ENCODE results near the gene ADAMTS14. TPM values are rescaled to one million over a fixed set of nuclear protein-coding genes. Genes with fewer than 3 reads are reported as not detected.
"Not testable (repeated sequence)": the region's sequence is repeated elsewhere in the genome, so short reads cannot be mapped to it uniquely, and the experiment has no call there.

Gene ADAMTS14
- total RNA-seq, 1 experiment from 2014 or later: 2.1 TPM

GRCh38 chr10:70763567-70763966 is 91.3 kb downstream of the ADAMTS14 start:
- no peak overlapping the region for H3K4me3 Mint-ChIP-seq
- ChIA-PET POLR2A (no interaction called here), CTCF (no interaction called here)
- peaks cover 22% of the 10 kb centered on the region for H3K36me3 Mint-ChIP-seq
- H3K4me1 Mint-ChIP-seq: peaks cover 25% of the 10 kb centered on the region
- DNase-seq (ENCODE audit: low spot score) (peak; percentile 6), ATAC-seq (no peak)
- TF ChIP-seq ZSCAN18 (CRISPR knock-in tag; IDR thresholded peaks at IDR 0.05) (no peak), SOX15 (CRISPR knock-in tag; IDR thresholded peaks at IDR 0.05) (no peak), FOXP1 (CRISPR knock-in tag; IDR thresholded peaks at IDR 0.05; ENCODE audit: borderline replicate concordance) (no peak)
- TF ChIP-seq, protein P1, sequence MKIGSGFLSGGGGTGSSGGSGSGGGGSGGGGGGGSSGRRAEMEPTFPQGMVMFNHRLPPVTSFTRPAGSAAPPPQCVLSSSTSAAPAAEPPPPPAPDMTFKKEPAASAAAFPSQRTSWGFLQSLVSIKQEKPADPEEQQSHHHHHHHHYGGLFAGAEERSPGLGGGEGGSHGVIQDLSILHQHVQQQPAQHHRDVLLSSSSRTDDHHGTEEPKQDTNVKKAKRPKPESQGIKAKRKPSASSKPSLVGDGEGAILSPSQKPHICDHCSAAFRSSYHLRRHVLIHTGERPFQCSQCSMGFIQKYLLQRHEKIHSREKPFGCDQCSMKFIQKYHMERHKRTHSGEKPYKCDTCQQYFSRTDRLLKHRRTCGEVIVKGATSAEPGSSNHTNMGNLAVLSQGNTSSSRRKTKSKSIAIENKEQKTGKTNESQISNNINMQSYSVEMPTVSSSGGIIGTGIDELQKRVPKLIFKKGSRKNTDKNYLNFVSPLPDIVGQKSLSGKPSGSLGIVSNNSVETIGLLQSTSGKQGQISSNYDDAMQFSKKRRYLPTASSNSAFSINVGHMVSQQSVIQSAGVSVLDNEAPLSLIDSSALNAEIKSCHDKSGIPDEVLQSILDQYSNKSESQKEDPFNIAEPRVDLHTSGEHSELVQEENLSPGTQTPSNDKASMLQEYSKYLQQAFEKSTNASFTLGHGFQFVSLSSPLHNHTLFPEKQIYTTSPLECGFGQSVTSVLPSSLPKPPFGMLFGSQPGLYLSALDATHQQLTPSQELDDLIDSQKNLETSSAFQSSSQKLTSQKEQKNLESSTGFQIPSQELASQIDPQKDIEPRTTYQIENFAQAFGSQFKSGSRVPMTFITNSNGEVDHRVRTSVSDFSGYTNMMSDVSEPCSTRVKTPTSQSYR (CRISPR knock-in tag; IDR thresholded peaks at IDR 0.05): no peak
- TF ChIP-seq, protein P2, sequence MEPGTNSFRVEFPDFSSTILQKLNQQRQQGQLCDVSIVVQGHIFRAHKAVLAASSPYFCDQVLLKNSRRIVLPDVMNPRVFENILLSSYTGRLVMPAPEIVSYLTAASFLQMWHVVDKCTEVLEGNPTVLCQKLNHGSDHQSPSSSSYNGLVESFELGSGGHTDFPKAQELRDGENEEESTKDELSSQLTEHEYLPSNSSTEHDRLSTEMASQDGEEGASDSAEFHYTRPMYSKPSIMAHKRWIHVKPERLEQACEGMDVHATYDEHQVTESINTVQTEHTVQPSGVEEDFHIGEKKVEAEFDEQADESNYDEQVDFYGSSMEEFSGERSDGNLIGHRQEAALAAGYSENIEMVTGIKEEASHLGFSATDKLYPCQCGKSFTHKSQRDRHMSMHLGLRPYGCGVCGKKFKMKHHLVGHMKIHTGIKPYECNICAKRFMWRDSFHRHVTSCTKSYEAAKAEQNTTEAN (CRISPR knock-in tag; IDR thresholded peaks at IDR 0.05): no peak
- H3K27me3 Mint-ChIP-seq (ENCODE audit: low read depth): peaks cover 6% of the 10 kb centered on the region
- peaks cover 28% of the 10 kb centered on the region for H3K9me3 Mint-ChIP-seq
- no peak overlapping the region for H3K27ac Mint-ChIP-seq

DNA sequence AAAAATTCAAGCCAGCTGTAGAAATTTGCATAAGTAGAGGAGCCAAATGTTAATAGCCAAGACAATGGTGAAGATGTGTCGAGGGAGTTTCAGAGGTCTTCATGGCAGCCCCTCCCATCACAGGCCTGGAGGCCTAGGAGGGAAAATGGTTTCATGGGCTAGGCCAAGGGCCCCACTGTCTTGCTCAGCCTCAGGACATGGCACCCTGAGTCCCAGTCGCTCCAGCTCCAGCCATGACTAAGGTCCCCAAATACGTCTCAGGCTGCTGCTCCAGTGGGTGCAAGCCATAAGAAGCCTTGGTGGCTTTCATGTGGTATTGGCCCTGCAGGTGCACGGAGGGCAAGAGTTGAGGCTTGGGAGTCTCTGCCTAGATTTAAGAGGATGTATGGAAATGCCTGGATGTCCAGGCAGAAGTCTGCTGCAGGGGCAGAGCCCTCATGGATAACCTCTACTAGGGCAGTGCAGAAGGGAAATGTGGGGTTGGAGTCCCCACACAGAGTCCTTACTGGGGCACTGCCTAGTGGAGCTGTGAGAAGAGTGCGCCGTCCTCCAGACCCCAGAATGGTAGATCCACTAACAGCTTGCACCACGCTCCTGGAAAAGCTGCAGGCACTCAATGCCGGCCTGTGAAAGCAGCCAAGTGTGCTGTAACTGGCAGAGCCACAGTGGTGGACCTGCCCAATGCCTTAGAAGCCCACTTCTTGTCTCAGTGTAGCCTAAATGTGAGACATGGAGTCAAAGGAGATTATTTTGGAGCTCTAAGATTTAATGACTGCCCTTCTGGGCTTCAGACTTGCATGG is 93.7 kb downstream of the ADAMTS14 start:
- POLR2A ChIA-PET: no interaction called here

DNA sequence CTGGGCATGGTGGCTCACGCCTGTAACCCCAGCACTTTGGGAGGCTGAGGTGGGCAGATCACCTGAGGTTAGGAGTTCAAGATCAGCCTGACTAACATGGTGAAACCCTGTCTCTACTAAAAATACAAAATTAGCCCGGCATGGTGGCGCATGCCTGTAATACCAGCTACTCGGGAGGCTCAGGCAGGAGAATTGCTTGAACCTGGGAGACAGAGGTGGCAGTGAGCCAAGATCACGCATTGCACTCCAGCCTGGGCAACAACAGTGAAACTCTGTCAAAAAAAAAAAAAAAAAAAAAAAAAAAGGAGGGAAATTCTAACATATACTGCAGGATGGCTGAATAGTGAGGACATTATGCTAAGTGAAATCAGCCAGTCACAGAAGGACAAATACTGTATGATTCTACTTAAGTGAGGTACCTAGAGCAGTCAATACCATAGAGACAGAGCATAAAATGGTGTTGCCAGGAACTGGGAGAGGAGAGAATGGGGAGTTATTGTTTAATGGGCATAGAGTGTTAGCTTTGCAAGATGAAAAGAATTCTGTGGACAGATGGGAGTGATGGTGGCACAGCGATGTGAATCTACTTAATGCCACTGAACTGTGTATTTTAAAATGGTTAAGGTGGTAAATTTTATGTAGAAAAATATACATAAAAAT is 95.8 kb downstream of the ADAMTS14 start:
- H3K4me3 Mint-ChIP-seq; H3K27me3 Mint-ChIP-seq (ENCODE audit: low read depth); H3K27ac Mint-ChIP-seq; DNase-seq (ENCODE audit: low spot score); POLR2A ChIA-PET; ATAC-seq; H3K4me1 Mint-ChIP-seq: not testable (repeated sequence)
- CTCF ChIA-PET: interaction anchor here (0.7 kb wide), 1 partner anchor 160 kb away, joined by 5 read pairs; no protein-coding TSS in a partner anchor
- Mint-ChIP-seq H3K36me3 (peaks cover 22% of the 10 kb centered on the region), H3K9me3 (peaks cover 33% of the 10 kb centered on the region)

More for the DNA sequence above, 93.7 kb downstream of the ADAMTS14 start:
- ATAC-seq (no peak), DNase-seq (ENCODE audit: low spot score) (no peak)
- no peak overlapping the region for H3K27ac Mint-ChIP-seq
- H3K36me3 Mint-ChIP-seq: peaks cover 22% of the 10 kb centered on the region
- peaks cover 6% of the 10 kb centered on the region for H3K27me3 Mint-ChIP-seq (ENCODE audit: low read depth)
- no peak for TF ChIP-seq CBFB (CRISPR knock-in tag; IDR thresholded peaks at IDR 0.05; ENCODE audit: low read depth)
- TF ChIP-seq CREB1 (CRISPR knock-in tag; IDR thresholded peaks at IDR 0.05): no peak
- no peak for TF ChIP-seq CTCF (IDR thresholded peaks at IDR 0.05)
- no peak for TF ChIP-seq MYBL2 (CRISPR knock-in tag; IDR thresholded peaks at IDR 0.05)
- CTCF ChIA-PET: no interaction called here
- no peak overlapping the region for H3K4me3 Mint-ChIP-seq
- H3K4me1 Mint-ChIP-seq: peaks cover 9% of the 10 kb centered on the region
- peaks cover 33% of the 10 kb centered on the region for H3K9me3 Mint-ChIP-seq

- Mint-ChIP-seq H3K4me1 (no peaks in the 10 kb centered on the region), H3K27ac (no peak overlapping the region), H3K9me3 (peaks cover 33% of the 10 kb centered on the region), H3K36me3 (peaks cover 22% of the 10 kb centered on the region), H3K27me3 (ENCODE audit: low read depth) (peaks cover 6% of the 10 kb centered on the region), H3K4me3 (no peak overlapping the region)
- ChIA-PET CTCF (no interaction called here), POLR2A (no interaction called here)
- ATAC-seq (no peak), DNase-seq (ENCODE audit: low spot score) (no peak)
- TF ChIP-seq, protein P3, sequence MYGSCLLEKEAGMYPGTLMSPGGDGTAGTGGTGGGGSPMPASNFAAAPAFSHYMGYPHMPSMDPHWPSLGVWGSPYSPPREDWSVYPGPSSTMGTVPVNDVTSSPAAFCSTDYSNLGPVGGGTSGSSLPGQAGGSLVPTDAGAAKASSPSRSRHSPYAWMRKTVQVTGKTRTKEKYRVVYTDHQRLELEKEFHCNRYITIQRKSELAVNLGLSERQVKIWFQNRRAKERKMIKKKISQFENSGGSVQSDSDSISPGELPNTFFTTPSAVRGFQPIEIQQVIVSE (CRISPR knock-in tag; IDR thresholded peaks at IDR 0.05; ENCODE audit: borderline replicate concordance): no peak
- TF ChIP-seq, protein P4, sequence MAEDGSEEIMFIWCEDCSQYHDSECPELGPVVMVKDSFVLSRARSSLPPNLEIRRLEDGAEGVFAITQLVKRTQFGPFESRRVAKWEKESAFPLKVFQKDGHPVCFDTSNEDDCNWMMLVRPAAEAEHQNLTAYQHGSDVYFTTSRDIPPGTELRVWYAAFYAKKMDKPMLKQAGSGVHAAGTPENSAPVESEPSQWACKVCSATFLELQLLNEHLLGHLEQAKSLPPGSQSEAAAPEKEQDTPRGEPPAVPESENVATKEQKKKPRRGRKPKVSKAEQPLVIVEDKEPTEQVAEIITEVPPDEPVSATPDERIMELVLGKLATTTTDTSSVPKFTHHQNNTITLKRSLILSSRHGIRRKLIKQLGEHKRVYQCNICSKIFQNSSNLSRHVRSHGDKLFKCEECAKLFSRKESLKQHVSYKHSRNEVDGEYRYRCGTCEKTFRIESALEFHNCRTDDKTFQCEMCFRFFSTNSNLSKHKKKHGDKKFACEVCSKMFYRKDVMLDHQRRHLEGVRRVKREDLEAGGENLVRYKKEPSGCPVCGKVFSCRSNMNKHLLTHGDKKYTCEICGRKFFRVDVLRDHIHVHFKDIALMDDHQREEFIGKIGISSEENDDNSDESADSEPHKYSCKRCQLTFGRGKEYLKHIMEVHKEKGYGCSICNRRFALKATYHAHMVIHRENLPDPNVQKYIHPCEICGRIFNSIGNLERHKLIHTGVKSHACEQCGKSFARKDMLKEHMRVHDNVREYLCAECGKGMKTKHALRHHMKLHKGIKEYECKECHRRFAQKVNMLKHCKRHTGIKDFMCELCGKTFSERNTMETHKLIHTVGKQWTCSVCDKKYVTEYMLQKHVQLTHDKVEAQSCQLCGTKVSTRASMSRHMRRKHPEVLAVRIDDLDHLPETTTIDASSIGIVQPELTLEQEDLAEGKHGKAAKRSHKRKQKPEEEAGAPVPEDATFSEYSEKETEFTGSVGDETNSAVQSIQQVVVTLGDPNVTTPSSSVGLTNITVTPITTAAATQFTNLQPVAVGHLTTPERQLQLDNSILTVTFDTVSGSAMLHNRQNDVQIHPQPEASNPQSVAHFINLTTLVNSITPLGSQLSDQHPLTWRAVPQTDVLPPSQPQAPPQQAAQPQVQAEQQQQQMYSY (CRISPR knock-in tag; IDR thresholded peaks at IDR 0.05): no peak
- TF ChIP-seq, protein P5, sequence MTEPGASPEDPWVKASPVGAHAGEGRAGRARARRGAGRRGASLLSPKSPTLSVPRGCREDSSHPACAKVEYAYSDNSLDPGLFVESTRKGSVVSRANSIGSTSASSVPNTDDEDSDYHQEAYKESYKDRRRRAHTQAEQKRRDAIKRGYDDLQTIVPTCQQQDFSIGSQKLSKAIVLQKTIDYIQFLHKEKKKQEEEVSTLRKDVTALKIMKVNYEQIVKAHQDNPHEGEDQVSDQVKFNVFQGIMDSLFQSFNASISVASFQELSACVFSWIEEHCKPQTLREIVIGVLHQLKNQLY (CRISPR knock-in tag; IDR thresholded peaks at IDR 0.05): no peak
Observed at GRCh38 chr10:70769121-70769520, 96.8 kb downstream of the ADAMTS14 start.

All from WTC11 (cell line).